Sigmoid colon (tissue), 7 donors: ENCODE data around the gene HIC2. TPM values are rescaled to one million over a fixed set of nuclear protein-coding genes. Genes with fewer than 3 reads are reported as not detected.
"Not testable (repeated sequence)": the region's sequence is repeated elsewhere in the genome, so short reads cannot be mapped to it uniquely, and the experiment has no call there.

Experiments
- DNase-seq: peaks from one replicate; pipeline ENCODE4 v3.0.0-alpha.2; 2019
- H3K27ac ChIP-seq, 4 donors: fragments of 200-600 bp; sonication (generic); one replicate each; pipeline ENCODE4 v1.5.1; 2016 to 2019; ENCODE audit warnings: mild to moderate bottlenecking in 1 of 4
- H3K27me3 ChIP-seq, 3 donors: fragments of 200-600 bp; sonication (generic); one replicate each; pipeline ENCODE4 v1.5.1; 2019; ENCODE audit warnings: mild to moderate bottlenecking in 1 of 3
- H3K36me3 ChIP-seq, 4 donors: fragments of 200-600 bp; sonication (generic); one replicate each; pipeline ENCODE4 v1.5.1; 2016 to 2019
- H3K4me1 ChIP-seq, 4 donors: fragments of 200-600 bp; sonication (generic); one replicate each; pipeline ENCODE4 v1.5.1; 2017 to 2019
- H3K4me3 ChIP-seq, 4 donors: fragments of 200-600 bp; sonication (generic); one replicate each; pipeline ENCODE4 v1.5.1; 2017 to 2019; ENCODE audit warnings: mild to moderate bottlenecking in 2 of 4, moderate library complexity in 1 of 4
- H3K9me3 ChIP-seq, 4 donors: fragments of 200-600 bp in 3 of 4; sonication (generic) in 3 of 4; one replicate each; pipeline versions ENCODE4 v1.5.1 to v1.6.1; 2013 to 2019
- WGBS, 2 donors: extraction: QIAGEN DNeasy Blood & Tissue Kit; methylation state at CpG; one replicate each; pipeline ENCODE4 v1.1.7; 2013; 5-methylcytosine and 5-hydroxymethylcytosine counted together
- intact Hi-C: fragments of 100-400 bp; cut with DNase I; formaldehyde crosslinking; loops from one replicate; pipeline ENCODE4 v1.15.1; 2023
- polyA plus RNA-seq, 3 donors: library from polyadenylated mRNA; stranded (reverse); fragments of 200-250 nt; gene quantifications; one replicate each; pipeline ENCODE4 v1.2.3, GENCODE V29; 2013
- small RNA-seq, 3 donors: library from RNA; depleted of rRNA; stranded (forward); fragments of <200 nt; gene quantifications; one replicate each; pipeline ENCODE3, GENCODE V24; 2016
- total RNA-seq, 4 donors: library from RNA; depleted of rRNA; stranded (reverse); fragments of >200 nt; gene quantifications; one replicate each; pipeline ENCODE4 v1.1.0, GENCODE V29; 2016
- donor health status: healthy with polysubstance abuse.
- donor health status: Bipolar disorder and iron deficiency.
- donor health status: healthy.

Gene HIC2
- total and polyA plus RNA-seq, 7 donors, result 1.2 to 4.2 (median 2.3) TPM

- DNase-seq, intact Hi-C loops: not testable (repeated sequence)
- 96 to 98% methylated on average over 4 of the region's 6 CpGs for WGBS, 2 donors
Measured at GRCh38 chr22:21490556-21490955, 73.4 kb downstream of the HIC2 start.

GRCh38 chr22:21492271-21492670 lies 75.1 kb downstream of the HIC2 start:
- intact Hi-C loops, H3K27me3 ChIP-seq, H3K9me3 ChIP-seq, H3K36me3 ChIP-seq, H3K4me3 ChIP-seq, DNase-seq, H3K27ac ChIP-seq, H3K4me1 ChIP-seq: not testable (repeated sequence)
- no CpG with 5 or more reads among the region's 8 CpGs for WGBS, 2 donors

More at GRCh38 chr22:21490556-21490955, 73.4 kb downstream of the HIC2 start:
- H3K9me3 ChIP-seq, H3K4me1 ChIP-seq, H3K27me3 ChIP-seq, H3K27ac ChIP-seq, H3K36me3 ChIP-seq, H3K4me3 ChIP-seq: not testable (repeated sequence)

GRCh38 chr22:21493789-21494782 lies 76.9 kb downstream of the HIC2 start:
- H3K36me3 ChIP-seq, intact Hi-C loops, H3K4me3 ChIP-seq, H3K27me3 ChIP-seq, H3K9me3 ChIP-seq, H3K27ac ChIP-seq, H3K4me1 ChIP-seq, DNase-seq: not testable (repeated sequence)
- WGBS, 2 donors, result no CpG with 5 or more reads among the region's 23 CpGs

- H3K4me3 ChIP-seq, H3K36me3 ChIP-seq, H3K27me3 ChIP-seq, intact Hi-C loops, H3K27ac ChIP-seq, DNase-seq, H3K9me3 ChIP-seq, H3K4me1 ChIP-seq: not testable (repeated sequence)
- WGBS, 2 donors, result no CpG with 5 or more reads among the region's 4 CpGs
Measured at GRCh38 chr22:21497984-21498383, 80.8 kb downstream of the HIC2 start.

GRCh38 chr22:21498489-21498888 lies 81.3 kb downstream of the HIC2 start:
- intact Hi-C loops, H3K4me3 ChIP-seq, H3K27me3 ChIP-seq, DNase-seq, H3K27ac ChIP-seq, H3K9me3 ChIP-seq, H3K4me1 ChIP-seq, H3K36me3 ChIP-seq: not testable (repeated sequence)
- WGBS, 2 donors, result no CpG with 5 or more reads among the region's 7 CpGs

GRCh38 chr22:21499623-21500506 lies 82.7 kb downstream of the HIC2 start:
- H3K9me3 ChIP-seq, H3K4me3 ChIP-seq, DNase-seq, H3K27me3 ChIP-seq, H3K4me1 ChIP-seq, intact Hi-C loops, H3K27ac ChIP-seq, H3K36me3 ChIP-seq: not testable (repeated sequence)
- no CpG with 5 or more reads among the region's 16 CpGs for WGBS, 2 donors

Small RNAs within 50 kb of the gene (small RNA-seq; reads per million reads assigned to genes)
- gene RF00492 (0 reads per million in 3 donors), gene RN7SKP63 (0 reads per million in 3 donors)

Other genes with a start within 250 kb of the HIC2 start
- gene RIMBP3B, start 33.6 kb upstream of the HIC2 start, total RNA-seq, result not detected
- under 1 TPM in 1 of 3 donors, not detected in 2; 0.25 TPM for gene RIMBP3B, start 33.6 kb upstream of the HIC2 start, polyA plus RNA-seq
- gene TMEM191C, start 50.0 kb downstream of the HIC2 start, total RNA-seq, result 1 to 10 TPM in 1 of 4 donors, under 1 TPM in 3; 0.27 to 6.3 (median 0.77) TPM
- gene TMEM191C, start 50.0 kb downstream of the HIC2 start, polyA plus RNA-seq, result 10 to 100 TPM in 1 of 3 donors, 1 to 10 TPM in 2; 2.0 to 10.2 (median 5.3) TPM
- gene RIMBP3C, start 134.1 kb downstream of the HIC2 start, total RNA-seq, result under 1 TPM in 1 of 4 donors, not detected in 3; 0.14 TPM
- gene RIMBP3C, start 134.1 kb downstream of the HIC2 start, polyA plus RNA-seq, result under 1 TPM in 1 of 3 donors, not detected in 2; 0.10 TPM
- 10 to 100 TPM; 36.1 to 50.7 (median 43.3) TPM for gene UBE2L3, start 150.3 kb downstream of the HIC2 start, total RNA-seq
- 10 to 100 TPM; 63.7 to 87.2 (median 71.0) TPM for gene UBE2L3, start 150.3 kb downstream of the HIC2 start, polyA plus RNA-seq
- gene YDJC, start 212.7 kb downstream of the HIC2 start, total RNA-seq, result 10 to 100 TPM in 3 of 4 donors, 1 to 10 TPM in 1; 8.3 to 16.3 (median 15.3) TPM
- 10 to 100 TPM; 17.4 to 36.5 (median 18.3) TPM for gene YDJC, start 212.7 kb downstream of the HIC2 start, polyA plus RNA-seq
- gene CCDC116, start 215.4 kb downstream of the HIC2 start, total RNA-seq, result 1 to 10 TPM in 1 of 4 donors, under 1 TPM in 3; 0.33 to 2.5 (median 0.38) TPM
- gene CCDC116, start 215.4 kb downstream of the HIC2 start, polyA plus RNA-seq, result under 1 TPM in 1 of 3 donors, not detected in 2; 0.58 TPM
- 10 to 100 TPM in 3 of 4 donors, 1 to 10 TPM in 1; 6.1 to 38.8 (median 24.4) TPM for gene SDF2L1, start 224.9 kb downstream of the HIC2 start, total RNA-seq
- gene SDF2L1, start 224.9 kb downstream of the HIC2 start, polyA plus RNA-seq, result 100 to 1,000 TPM in 1 of 3 donors, 10 to 100 TPM in 2; 15.6 to 127 (median 25.0) TPM
- gene PPIL2, start 248.6 kb downstream of the HIC2 start, total RNA-seq, result 10 to 100 TPM; 15.1 to 28.0 (median 18.5) TPM
- gene PPIL2, start 248.6 kb downstream of the HIC2 start, polyA plus RNA-seq, result 10 to 100 TPM; 13.2 to 46.3 (median 19.4) TPM